OCI-LY3 (cell line): ENCODE measurements around the gene MEI4.

Source experiments
- CTCF ChIP-seq: fragments of 200-600, 300-600 bp; sonication (generic); IDR thresholded peaks from 2 replicates; pipeline ENCODE4 v1.5.1; 2014; ENCODE audit warnings: antibody characterized with exemption, low read length, low read depth
- EZH2phosphoT487 ChIP-seq: fragments of 200-600 bp; shearing (Covaris generic); IDR thresholded peaks from 2 replicates; pipeline ENCODE4 v1.6.1; 2018; ENCODE audit warnings: antibody characterized with exemption, mixed run types, low read depth

GRCh38 chr6:77619114-77619513 is 33.7 kb upstream of the MEI4 start:
- TF ChIP-seq CTCF (no peak), EZH2phosphoT487 (no peak)
